Stimulated activated CD4-positive, alpha-beta T cell treated with anti-CD3 and anti-CD28 coated beads, Interleukin-4, amount 100 ng/mL, for 1 hour (primary cell): ENCODE data around the gene SCNN1G.
A peak's percentile ranks its signal among the peaks of the same experiment; 100 is the strongest.
"Not testable (repeated sequence)": the region's sequence is repeated elsewhere in the genome, so short reads cannot be mapped to it uniquely, and the experiment has no call there.

ENCODE experiments used
- DNase-seq: peaks from one replicate; pipeline ENCODE4 v3.0.0-alpha.2; 2020

SCNN1G gene, protein sequence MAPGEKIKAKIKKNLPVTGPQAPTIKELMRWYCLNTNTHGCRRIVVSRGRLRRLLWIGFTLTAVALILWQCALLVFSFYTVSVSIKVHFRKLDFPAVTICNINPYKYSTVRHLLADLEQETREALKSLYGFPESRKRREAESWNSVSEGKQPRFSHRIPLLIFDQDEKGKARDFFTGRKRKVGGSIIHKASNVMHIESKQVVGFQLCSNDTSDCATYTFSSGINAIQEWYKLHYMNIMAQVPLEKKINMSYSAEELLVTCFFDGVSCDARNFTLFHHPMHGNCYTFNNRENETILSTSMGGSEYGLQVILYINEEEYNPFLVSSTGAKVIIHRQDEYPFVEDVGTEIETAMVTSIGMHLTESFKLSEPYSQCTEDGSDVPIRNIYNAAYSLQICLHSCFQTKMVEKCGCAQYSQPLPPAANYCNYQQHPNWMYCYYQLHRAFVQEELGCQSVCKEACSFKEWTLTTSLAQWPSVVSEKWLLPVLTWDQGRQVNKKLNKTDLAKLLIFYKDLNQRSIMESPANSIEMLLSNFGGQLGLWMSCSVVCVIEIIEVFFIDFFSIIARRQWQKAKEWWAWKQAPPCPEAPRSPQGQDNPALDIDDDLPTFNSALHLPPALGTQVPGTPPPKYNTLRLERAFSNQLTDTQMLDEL

DNA sequence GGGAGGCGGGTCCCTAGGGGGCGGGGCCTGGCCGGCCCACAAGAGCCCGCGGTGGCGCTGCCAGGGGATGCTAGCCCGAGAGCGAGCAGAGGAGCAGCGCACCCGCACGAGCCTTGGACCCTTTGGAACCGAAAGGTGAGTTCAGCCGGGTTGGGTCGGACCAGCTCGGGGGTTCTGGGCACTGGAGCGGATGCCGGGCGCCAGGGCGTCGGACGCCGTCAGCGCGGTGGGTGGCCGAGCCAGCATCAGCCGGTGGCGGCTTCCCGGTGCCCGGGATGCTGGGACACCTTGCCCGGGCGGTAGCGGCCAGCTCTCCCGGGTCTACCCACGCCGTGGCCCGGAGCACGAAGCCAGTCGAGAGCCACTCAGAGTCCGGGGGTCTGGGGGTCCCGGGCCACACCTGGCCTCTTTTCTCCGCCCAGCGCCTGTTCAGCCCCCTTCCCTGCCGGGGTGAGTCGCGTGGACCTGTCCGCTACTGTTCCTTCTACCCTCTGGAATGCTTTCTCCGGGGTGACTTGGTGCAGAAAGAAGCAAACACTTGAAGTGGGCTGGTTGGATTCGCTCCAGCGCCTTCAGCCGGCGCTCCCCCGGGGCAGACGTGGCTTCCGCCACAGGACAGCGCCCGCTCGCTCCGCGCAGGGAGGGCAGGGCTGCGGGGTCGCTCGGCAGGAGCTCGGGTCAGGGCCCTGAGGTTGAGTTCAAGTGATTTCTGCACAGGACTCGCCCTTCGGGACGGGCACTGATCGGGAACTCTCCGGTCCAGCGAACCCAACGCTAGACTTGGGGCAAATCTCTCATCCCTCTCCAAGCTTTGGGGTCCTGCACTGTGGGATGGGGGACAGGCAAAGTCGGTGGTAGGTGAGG, at the start of gene SCNN1G:
TSS of gene SCNN1G (plus strand) at position 67 of the 864 bp plus-strand sequence. CDS start 3,527 bp downstream, outside the sequence.
- DNase-seq = no peak

DNA sequence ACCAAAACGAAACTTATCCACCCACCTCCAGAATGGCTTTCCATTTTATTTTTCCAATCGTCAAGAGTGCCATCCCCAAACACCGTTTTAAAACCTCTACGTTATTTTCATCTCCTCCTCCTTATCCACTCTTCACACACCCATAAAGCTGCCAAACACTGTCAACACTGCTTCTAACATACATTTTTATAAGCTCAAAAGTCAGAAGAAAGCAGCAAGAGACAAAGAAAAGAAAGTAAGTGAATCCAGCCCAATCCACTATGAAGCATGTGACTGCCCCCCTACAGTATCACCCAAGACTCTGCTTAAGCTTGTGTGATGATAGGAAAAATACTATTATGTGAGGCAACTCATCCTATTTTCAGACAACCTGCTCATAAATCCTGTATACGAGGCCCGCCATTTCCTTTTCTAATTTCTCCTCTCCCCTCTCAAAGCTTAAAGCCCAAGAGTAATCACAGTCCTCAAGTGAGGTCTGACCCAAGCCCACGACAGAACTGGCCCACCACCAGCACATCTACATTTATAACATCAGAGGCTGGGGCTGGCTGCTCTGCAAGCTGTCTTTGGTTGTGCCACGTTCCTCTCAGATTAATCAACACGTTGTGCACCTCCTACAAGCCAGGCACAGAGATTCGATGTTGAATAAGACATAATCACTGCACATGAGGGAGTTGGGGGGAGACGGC, 49.6 kb upstream of the SCNN1G start:
- no peak for DNase-seq

DNA sequence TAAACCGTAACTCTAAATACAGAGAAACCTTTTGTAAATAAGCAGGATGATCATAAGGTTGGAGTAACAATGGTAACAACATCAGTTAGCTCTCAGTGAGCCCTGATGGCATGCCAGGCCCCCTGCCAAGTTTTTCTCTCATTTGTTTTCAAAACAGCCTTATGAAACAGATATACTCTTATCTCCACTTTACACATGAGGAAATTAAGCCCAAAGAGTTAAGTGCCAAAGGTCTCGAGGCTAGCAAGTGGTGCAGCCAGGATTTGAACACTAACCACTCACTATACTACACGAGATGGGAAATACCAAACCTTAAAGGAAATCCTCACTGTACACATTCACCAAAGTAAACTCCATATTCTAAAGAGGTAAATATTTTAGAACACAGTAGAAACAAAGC, 48.3 kb upstream of the SCNN1G start:
- DNase-seq = no peak

DNA sequence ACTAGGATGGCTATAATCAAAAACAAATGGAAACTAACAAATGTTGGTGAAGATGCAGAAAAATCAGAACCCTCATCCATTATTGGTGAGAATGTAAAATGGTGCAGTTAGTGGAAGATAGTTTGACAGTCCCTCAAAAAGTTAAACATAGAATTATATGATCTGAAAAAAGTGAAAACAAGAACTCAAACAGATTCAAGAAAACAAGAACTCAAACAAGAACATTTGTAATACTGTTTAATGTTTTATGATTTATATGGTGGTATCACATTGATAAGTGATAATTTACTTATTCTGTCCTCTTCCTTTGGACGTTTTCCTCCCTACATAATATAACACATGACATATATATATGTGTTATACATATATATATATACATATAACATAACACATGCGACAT, 45.3 kb upstream of the SCNN1G start:
- no peak for DNase-seq

DNA sequence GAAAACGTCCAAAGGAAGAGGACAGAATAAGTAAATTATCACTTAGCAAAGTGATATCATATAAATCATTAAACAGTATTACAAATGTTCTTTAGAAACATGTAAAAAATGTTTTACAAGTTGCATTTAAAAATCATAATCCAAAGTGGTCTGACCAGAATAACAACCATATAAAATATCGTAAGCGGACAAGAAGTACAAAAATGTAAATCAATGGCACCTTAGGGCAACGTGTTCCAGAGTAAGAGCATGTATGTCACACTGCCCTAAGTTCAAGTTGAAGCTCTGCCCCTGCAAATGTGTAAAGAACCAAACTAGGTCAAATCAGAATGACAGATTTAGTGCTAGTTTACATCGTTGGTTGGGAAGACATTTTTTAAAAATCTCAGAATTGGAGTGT, 44.7 kb upstream of the SCNN1G start:
- no peak for DNase-seq

DNA sequence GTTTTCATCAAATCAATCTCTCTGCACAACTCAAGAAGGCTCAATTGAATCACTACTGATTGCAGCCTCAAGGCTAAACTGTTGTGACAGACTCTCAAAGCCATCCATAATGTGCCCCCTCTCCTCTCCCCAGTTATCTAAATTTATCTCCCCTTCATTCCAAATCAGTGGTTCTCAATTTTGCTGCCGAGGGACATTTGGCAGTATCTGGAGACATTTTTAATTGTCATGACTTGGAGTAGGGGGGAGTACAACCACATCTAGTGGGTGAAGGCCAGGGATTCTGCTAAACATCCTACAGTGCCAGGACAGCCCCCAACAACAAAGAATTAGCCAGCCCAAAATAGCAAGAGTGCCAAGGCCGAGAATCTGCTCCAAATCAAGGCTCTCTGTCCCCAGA, 42.4 kb upstream of the SCNN1G start:
- DNase-seq = no peak

DNA sequence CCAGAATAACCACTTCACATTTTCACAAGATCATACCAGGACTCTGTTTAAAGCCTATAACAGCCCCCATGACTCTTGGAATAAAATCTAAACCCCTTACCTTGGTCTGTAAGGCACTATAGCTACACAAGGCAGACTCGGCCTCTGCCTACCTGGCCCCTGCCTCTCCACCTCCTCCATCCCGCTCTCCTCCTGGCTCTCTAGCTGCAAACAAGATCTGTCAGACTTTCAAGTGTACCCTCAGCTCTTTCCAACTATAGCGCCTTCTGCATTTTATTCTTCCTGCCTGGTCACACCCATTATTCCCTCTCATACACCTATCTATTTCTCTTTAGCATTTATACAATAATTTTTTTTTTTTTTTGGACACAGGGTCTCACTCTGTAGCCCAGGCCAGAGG, 41.5 kb upstream of the SCNN1G start:
- no peak for DNase-seq

DNA sequence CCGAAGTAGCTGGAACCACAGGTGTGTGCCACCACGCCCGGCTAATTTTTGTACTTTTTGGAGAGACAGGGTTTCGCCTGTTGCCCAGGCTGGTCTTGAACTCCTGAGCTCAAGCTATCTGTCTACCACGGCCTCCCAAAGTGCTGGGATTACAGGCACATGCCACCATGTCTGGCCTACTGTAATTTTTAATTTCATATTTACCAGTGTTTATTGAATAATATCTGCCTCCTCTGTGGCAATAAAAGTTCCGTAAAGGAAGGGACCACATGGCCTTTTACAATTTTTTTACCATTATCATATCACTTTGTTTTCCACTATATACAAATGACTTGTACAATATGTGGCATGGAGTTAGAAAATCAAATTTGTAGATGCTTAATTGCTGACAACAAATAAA, 41.0 kb upstream of the SCNN1G start:
- no peak for DNase-seq

DNA sequence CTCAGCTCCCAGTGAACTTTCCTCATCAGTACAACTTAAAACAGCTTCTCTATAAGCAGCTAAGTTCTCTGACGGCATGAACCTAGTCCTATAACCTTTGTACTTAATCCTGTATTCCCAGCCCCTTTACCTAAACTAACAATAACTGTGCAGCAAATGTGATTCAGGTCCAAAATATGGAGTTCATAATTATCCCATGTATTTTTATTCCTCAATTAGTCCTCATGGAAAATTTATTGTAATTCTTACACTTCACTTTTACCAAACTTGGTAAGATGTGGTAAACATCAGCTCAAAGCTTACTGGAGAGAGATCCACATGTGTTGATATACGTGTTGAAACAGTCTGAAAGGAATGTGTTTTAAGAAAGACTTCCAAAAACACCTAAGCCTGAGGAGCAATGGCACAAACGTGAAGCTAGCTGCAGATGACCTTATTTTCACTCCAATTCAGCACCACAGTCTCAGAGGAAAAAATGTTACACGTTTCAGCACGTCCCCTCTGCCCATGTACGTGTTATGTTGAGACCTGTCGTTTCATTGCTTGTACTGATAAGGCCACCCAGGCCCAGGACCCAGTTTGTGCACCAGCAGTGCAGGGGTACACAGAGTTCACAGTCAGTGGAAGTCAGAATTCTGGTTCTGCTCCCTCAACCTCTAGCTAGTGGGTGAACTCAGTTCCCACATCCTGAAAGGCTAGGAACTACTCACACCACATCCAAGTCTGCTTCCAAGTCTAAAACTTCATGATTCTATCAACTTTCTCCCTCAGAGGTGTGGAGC, 40.4 kb upstream of the SCNN1G start:
- DNase-seq = no peak

DNA sequence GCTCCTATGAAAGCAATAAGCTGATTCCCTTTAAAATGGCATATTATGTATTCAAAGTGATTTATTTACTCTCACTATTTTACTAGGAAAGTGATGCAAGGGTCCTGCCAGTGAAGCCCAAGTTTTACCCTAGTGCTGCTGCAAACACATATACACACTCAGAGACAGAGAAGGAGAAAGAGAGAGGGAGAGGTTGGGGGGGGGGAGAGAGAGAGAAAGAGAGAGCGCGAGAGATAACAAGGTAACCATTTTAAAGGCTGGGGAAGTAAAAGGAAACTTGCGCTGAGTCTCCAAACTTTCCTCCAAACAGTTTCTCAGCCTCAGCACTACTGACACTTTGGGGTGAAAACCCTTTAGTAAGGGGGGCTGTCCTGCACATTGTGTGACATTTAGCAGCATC, 39.2 kb upstream of the SCNN1G start:
- DNase-seq = no peak

DNA sequence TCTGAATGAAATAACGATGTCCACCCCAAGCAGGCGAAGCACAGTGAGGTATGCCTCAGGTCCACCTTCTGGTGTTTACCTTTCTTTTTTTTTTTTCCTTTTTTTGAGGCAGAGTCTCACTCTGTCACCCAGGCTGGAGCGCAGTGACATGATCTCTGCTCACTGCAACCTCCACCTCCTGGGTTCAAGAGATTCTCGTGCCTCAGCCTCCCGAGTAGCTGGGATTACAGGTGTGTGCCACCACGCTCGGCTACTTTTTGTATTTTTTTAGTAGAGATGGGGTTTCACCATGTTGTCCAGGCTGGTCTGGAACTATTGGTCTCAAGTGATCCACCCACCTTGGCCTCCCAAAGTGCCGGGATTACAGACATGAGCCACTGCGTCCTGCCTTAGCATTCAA, 38.2 kb upstream of the SCNN1G start:
- not testable (repeated sequence) for DNase-seq

DNA sequence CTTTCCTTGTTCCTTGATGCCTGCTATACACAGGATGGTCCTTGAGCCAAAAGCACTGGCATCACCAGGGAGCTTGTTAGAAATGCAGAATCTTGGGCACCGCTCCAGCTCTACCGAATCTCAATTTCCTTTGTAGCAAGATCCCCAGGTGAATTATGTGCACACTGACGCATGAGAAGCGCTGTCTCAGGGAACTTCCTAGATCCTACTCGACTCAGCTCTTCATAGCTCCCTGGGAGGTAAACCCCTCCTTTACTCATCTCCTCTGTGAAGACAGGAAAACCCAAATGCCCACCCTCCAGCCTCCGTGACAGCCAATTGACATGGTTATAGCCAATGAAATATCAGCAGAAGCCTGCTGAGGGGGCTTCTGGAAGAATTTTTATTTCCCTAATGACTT, 37.4 kb upstream of the SCNN1G start:
- no peak for DNase-seq

DNA sequence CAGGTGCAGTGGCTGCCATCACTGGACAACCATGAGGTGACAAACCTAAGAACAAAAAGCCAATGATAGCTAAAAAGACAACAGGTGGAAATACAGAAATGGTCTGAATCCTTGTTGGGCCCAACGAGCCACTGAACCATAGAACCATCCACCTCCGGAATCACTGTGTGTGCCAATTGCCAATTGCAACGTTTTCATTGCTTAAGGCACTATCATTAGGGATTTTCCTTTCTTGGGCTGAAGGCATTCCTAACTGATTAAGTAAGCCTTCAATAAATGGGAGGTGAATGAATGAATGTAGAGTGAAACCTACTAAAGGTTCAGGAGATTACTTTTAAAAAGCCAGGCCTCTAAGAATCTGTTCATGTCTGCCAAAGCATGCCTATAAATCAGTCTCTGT, 36.9 kb upstream of the SCNN1G start:
- no peak for DNase-seq

DNA sequence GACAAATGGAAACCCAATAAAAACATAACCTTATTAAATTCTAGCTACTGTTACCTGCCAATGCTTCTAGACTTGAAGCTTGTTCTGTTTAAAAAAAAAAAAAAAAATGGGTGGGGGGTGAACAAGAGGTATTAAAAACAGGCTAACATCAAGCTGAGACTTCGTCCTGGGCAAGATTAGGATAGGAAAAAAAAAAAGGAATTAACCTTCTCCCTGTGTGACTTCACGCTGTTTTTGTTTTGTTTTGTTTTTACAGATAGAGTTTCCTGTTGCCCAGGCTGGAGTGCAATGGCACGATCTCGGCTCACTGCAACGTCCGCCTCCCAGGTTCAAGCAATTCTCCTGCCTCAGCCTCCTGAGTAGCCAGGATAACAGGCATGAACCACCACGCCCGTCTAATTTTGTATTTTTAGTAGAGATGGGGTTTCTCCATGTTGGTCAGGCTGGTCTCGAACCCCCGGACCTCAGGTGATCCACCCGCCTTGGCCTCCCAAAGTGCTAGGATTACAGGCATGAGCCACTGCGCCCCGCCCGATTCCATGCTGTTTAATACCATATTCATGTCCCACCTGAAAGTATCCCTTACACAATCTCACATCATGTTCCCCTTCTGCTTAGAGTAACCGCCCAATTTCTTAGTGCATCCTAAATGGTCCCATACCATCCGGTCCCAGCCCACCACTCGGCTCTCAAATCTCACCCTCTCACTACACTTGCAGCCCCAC, 35.5 kb upstream of the SCNN1G start:
- DNase-seq = no peak

DNA sequence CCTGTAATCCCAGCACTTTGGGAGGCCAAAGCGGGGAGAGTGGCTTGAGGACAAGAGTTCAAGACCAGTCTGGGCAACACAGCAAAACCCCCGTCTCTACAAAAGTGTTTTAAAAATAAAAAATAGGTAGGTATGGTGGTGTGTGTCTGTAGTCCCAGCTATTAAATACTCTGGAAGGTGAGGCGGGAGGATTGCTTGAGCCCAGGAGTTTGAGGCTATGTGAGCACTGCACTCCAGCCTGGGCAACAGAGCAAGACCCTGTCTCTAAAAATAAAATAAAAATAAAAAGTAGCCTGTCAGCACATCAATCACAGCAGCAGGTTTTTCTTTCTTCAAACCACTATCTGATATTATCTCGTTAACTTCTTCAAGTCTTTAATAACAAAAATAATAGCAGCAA, 34.9 kb upstream of the SCNN1G start:
- no peak for DNase-seq

DNA sequence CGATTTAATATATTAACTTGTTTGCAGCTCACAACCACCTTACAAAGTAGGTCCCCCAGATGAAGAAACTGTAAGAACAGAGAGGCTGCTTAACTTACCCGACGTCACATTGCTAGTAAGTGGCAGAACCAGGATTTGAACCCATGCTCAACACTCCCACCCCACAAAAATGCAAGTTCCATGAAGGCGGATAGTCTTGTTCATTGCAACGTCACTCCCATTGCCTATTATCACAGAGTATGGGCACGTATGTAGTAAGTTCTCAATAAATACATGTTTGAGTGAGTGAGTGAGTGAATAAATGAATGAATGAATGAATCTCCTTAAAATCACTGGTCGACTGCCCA, 34.4 kb upstream of the SCNN1G start:
- DNase-seq = no peak

DNA sequence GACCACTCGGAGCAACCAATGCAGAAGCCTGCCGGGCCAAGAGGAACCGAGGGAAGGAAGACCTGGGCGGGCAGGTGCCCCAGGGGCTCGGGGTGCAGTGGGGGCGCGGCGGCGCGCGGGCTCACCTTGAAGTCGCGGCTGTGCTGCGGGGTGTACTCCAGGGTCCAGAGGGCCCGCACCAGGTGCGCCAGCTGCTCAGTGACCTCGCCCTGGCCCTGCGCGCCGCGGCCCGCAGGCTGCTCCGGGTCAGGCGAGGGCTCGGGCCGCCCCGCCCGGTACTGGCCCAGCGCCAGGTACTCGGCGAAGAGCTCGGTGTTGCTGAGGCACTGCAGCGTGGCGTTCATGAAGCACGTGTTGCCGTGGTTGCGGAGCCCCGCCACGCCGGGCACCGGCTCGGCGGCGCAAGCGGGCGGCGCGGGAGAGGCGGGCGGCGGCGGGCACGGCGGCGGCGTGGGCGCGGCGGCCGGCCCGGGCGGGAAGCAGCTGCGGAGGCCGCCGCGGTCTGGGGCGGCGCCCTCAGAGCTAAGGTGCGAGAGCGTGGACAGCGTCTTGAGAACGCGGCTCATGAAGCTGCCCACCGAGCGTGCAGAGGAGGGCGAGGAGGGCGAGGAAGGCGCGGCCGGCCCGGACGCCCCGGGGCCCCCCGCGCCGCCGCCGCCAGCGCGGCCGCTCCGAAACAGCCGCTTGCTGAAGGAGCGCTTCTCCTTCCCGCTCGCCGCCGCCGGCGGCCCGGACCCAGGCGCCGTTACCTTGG, 33.9 kb upstream of the SCNN1G start:
- peak; percentile 64 for DNase-seq

DNA sequence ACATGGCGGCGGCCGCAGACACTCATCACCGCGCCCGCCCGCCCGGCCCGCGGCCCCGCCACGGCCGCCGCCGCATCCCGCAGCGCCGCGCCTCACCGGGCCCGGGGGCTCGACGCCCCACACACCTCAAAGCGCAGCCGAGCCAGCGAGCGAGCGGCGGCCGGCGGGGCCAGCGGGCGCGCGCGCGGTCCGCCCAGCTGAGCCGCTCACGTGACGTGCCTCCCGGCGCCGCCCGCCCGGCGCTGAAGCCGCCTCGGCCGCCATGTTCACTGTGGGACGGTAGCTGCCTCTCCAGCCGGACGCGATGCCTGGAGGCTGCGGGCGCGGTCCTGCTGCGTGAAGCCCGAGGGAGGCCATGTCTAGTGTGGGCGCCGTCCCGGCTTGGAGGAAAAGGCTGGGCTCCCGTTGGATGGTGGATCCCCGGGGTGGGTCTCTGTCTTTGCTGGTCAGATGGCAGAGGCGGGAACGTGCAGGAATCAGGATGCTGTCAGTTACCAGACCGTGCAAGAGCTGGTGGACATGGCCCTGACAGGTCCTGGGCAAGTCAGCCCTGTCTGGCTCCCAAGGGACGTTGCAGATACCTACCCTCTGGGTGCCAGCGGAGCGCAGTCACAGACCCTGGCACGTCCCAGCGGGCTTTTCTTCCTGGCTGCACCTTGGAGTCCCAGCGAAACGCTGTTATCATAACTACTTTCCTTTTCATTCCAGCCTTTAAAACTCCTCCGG, 33.1 kb upstream of the SCNN1G start, which contains the start of gene USP31:
TSS of gene USP31 (minus strand) at position 186 of the 726 bp plus-strand sequence. CDS start at position 4, 182 bp downstream.
- DNase-seq = peak; percentile 90

DNA sequence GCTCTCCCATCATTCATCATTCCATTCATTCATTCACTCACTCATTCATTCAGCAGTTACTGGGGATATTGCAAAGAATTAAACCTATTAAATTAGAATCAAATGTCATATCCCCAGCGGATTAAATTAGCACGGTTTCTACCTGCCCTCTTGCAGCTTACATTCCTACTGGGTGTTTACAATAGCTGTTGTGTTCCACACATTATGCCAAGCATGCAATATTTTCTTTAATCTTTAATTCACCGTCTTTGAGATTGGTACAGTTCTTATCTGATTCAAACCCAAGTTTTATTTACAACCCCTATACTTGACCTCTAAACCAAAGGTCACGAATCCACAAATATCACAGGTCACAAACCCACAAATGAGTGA, 32.6 kb upstream of the SCNN1G start:
- DNase-seq = no peak
